HG03354 (cell line): ENCODE data around the gene DHRSX.
"Not testable (repeated sequence)": the region's sequence is repeated elsewhere in the genome, so short reads cannot be mapped to it uniquely, and the experiment has no call there.

ENCODE experiments used
- ATAC-seq: cut with Tn5 transposase; IDR thresholded peaks from one replicate; pipeline ENCODE4 v1.9.1; 2021; ENCODE audit warnings: mild to moderate bottlenecking; ENCODE audit not compliant: unreplicated experiment, poor library complexity, severe bottlenecking

Gene DHRSX

GRCh38 chrX:2521092-2521926 is 20.5 kb upstream of the DHRSX start:
- ATAC-seq, result peak; percentile 77

GRCh38 chrX:2520539-2520938 is 19.8 kb upstream of the DHRSX start:
- ATAC-seq, result no peak

GRCh38 chrX:2519638-2520037 is 18.9 kb upstream of the DHRSX start:
- ATAC-seq, result not testable (repeated sequence)

GRCh38 chrX:2517055-2517454 is 16.3 kb upstream of the DHRSX start:
- peak; percentile 5 for ATAC-seq

- peak; percentile 55 for ATAC-seq
Measured at GRCh38 chrX:2516623-2517022, 15.8 kb upstream of the DHRSX start.

GRCh38 chrX:2514131-2514530 is 13.4 kb upstream of the DHRSX start:
- no peak for ATAC-seq

GRCh38 chrX:2513121-2513664 is 12.4 kb upstream of the DHRSX start:
- ATAC-seq, result no peak

- no peak for ATAC-seq
Measured at GRCh38 chrX:2512501-2512900, 11.7 kb upstream of the DHRSX start.

- no peak for ATAC-seq
Measured at GRCh38 chrX:2511326-2511725, 10.6 kb upstream of the DHRSX start.

- no peak for ATAC-seq
Measured at GRCh38 chrX:2508648-2509335, 8.0 kb upstream of the DHRSX start.

- ATAC-seq, result no peak
Measured at GRCh38 chrX:2507904-2508627, 7.3 kb upstream of the DHRSX start.

- no peak for ATAC-seq
Measured at GRCh38 chrX:2507196-2507595, 6.4 kb upstream of the DHRSX start.

- not testable (repeated sequence) for ATAC-seq
Measured at GRCh38 chrX:2505341-2505740, 4.6 kb upstream of the DHRSX start.

GRCh38 chrX:2504706-2505332 is 4.0 kb upstream of the DHRSX start:
- ATAC-seq, result no peak

- no peak for ATAC-seq
Measured at GRCh38 chrX:2503591-2504500, 3.1 kb upstream of the DHRSX start.

GRCh38 chrX:2502668-2503519 is 2.1 kb upstream of the DHRSX start:
- no peak for ATAC-seq

- ATAC-seq, result no peak
Measured at GRCh38 chrX:2502120-2502667, 1.4 kb upstream of the DHRSX start.
